ENCODE measurements around the gene MYRF.

Gene MYRF

GRCh38 chr11:61713906-61714305 lies 38.5 kb upstream of the MYRF start:
- no peak for TF ChIP-seq CTCF (IDR thresholded peaks at IDR 0.05; ENCODE audit: low read depth, low read length)
- no peak for DNase-seq (ENCODE audit: low read depth in 2 of 2)
- no peak overlapping the region for H3K4me3 ChIP-seq (replicated peaks in 1 of 2; ENCODE audit: low read depth in 2 of 2, low read length in 2 of 2)

- no peak overlapping the region for H3K4me3 ChIP-seq (replicated peaks in 1 of 2; ENCODE audit: low read depth in 2 of 2, low read length in 2 of 2)
- no peak for TF ChIP-seq CTCF (IDR thresholded peaks at IDR 0.05; ENCODE audit: low read depth, low read length)
- no peak for DNase-seq (ENCODE audit: low read depth in 2 of 2)
These were observed 38.1 kb upstream of the MYRF start for GRCh38 chr11:61714316-61714715.

GRCh38 chr11:61714916-61715315 lies 37.5 kb upstream of the MYRF start:
- TF ChIP-seq CTCF (IDR thresholded peaks at IDR 0.05; ENCODE audit: low read depth, low read length): no peak
- no peak for DNase-seq (ENCODE audit: low read depth in 2 of 2)
- H3K4me3 ChIP-seq (replicated peaks in 1 of 2; ENCODE audit: low read depth in 2 of 2, low read length in 2 of 2): no peak overlapping the region

GRCh38 chr11:61715867-61716266 lies 36.6 kb upstream of the MYRF start:
- no peak for TF ChIP-seq CTCF (IDR thresholded peaks at IDR 0.05; ENCODE audit: low read depth, low read length)
- DNase-seq (ENCODE audit: low read depth in 2 of 2): no peak
- no peak overlapping the region for H3K4me3 ChIP-seq (replicated peaks in 1 of 2; ENCODE audit: low read depth in 2 of 2, low read length in 2 of 2)

GRCh38 chr11:61716478-61717285 lies 35.8 kb upstream of the MYRF start:
- H3K4me3 ChIP-seq (replicated peaks in 1 of 2; ENCODE audit: low read depth in 2 of 2, low read length in 2 of 2): no peak overlapping the region
- no peak for TF ChIP-seq CTCF (IDR thresholded peaks at IDR 0.05; ENCODE audit: low read depth, low read length)
- DNase-seq (ENCODE audit: low read depth in 2 of 2): no peak

GRCh38 chr11:61717286-61718033 lies 35.0 kb upstream of the MYRF start:
- no peak overlapping the region for H3K4me3 ChIP-seq (replicated peaks in 1 of 2; ENCODE audit: low read depth in 2 of 2, low read length in 2 of 2)
- DNase-seq (ENCODE audit: low read depth in 2 of 2): no peak
- no peak for TF ChIP-seq CTCF (IDR thresholded peaks at IDR 0.05; ENCODE audit: low read depth, low read length)
